Measurements from ENCODE around the gene SNX11. TPM values are rescaled to one million over a fixed set of nuclear protein-coding genes. Genes with fewer than 3 reads are reported as not detected.

The SNX11 gene
- total and polyA plus RNA-seq, 2 donors = 7.3 to 20.7 TPM

- Histone ChIP-seq H3K4me1 (ENCODE audit: insufficient read depth) (no peaks in the 10 kb centered on the region), H3K36me3 (ENCODE audit: insufficient read depth) (peaks cover 2% of the 10 kb centered on the region), H3K27ac (ENCODE audit: low read depth) (no peak overlapping the region), H3K4me3 (ENCODE audit: low read depth, low read length) (no peak overlapping the region)
- no peak for DNase-seq (ENCODE audit: extremely low spot score)
- 70% methylated on average over 4 of the region's 4 CpGs for WGBS
Measured at GRCh38 chr17:48149787-48150463, 42.4 kb downstream of the SNX11 start.

GRCh38 chr17:48150597-48151001 lies 43.0 kb downstream of the SNX11 start:
- H3K36me3 ChIP-seq (ENCODE audit: insufficient read depth) = peaks cover 2% of the 10 kb centered on the region
- no peaks in the 10 kb centered on the region for H3K4me1 ChIP-seq (ENCODE audit: insufficient read depth)
- no peak overlapping the region for H3K4me3 ChIP-seq (ENCODE audit: low read depth, low read length)
- 52% methylated on average over 11 of the region's 11 CpGs for WGBS
- H3K27ac ChIP-seq (ENCODE audit: low read depth) = no peak overlapping the region
- DNase-seq (ENCODE audit: extremely low spot score) = no peak

DNA sequence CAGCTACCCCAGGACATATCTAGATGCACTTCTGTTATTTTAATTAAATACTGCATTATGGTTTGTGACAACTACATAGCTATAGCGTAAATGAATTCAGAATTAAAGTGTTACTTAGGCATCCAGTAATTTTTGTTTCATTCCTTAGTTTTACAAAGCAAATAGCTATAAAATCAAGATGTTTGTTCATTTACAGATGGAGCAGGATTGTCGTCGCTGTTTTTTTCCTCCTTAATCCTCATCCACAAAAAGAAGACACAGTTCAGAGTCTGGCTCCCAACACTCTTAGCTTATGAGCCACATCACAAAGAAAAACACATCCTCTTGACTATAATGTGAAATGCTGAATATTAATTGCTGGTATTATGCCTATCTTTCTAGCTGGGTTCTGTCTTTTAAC lies 43.7 kb downstream of the SNX11 start:
- DNase-seq (ENCODE audit: extremely low spot score) = no peak
- Histone ChIP-seq H3K36me3 (ENCODE audit: insufficient read depth) (peaks cover 2% of the 10 kb centered on the region), H3K4me3 (ENCODE audit: low read depth, low read length) (no peak overlapping the region), H3K27ac (ENCODE audit: low read depth) (no peak overlapping the region), H3K4me1 (ENCODE audit: insufficient read depth) (no peaks in the 10 kb centered on the region)
- WGBS = 61% methylated on average over 3 of the region's 3 CpGs

DNA sequence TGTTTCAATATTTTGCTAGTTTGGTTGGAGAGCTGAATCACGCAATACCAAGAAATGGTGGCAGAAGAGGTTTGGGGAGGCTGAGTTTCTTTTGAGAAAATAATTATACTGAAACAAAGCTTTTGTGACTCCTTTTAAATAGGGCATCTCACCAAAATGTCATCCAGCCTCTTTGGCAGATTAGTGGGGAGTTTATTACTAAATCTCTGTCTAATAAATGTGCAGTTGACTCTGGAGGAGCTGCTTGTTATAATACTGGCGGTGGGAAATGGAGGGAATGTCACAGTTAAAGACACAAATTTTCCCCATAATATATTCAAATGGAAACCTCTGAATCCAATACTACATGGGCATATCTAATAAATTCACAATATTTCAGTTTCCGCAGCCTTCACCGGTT lies 44.7 kb downstream of the SNX11 start:
- H3K4me1 ChIP-seq (ENCODE audit: insufficient read depth) = no peaks in the 10 kb centered on the region
- 57% methylated on average over 4 of the region's 4 CpGs for WGBS
- H3K36me3 ChIP-seq (ENCODE audit: insufficient read depth) = peaks cover 2% of the 10 kb centered on the region
- H3K27ac ChIP-seq (ENCODE audit: low read depth) = no peak overlapping the region
- no peak for DNase-seq (ENCODE audit: extremely low spot score)
- no peak overlapping the region for H3K4me3 ChIP-seq (ENCODE audit: low read depth, low read length)

GRCh38 chr17:48153691-48154358 lies 46.3 kb downstream of the SNX11 start:
- 21% methylated on average over 6 of the region's 6 CpGs for WGBS
- Histone ChIP-seq H3K4me1 (ENCODE audit: insufficient read depth) (no peaks in the 10 kb centered on the region), H3K4me3 (ENCODE audit: low read depth, low read length) (no peak overlapping the region), H3K36me3 (ENCODE audit: insufficient read depth) (no peaks in the 10 kb centered on the region), H3K27ac (ENCODE audit: low read depth) (no peak overlapping the region)
- DNase-seq (ENCODE audit: extremely low spot score) = no peak

GRCh38 chr17:48155889-48156611 lies 48.5 kb downstream of the SNX11 start:
- DNase-seq (ENCODE audit: extremely low spot score) = no peak
- Histone ChIP-seq H3K4me1 (ENCODE audit: insufficient read depth) (no peaks in the 10 kb centered on the region), H3K36me3 (ENCODE audit: insufficient read depth) (no peaks in the 10 kb centered on the region), H3K27ac (ENCODE audit: low read depth) (no peak overlapping the region), H3K4me3 (ENCODE audit: low read depth, low read length) (no peak overlapping the region)
- WGBS = 41% methylated on average over 21 of the region's 21 CpGs

DNA sequence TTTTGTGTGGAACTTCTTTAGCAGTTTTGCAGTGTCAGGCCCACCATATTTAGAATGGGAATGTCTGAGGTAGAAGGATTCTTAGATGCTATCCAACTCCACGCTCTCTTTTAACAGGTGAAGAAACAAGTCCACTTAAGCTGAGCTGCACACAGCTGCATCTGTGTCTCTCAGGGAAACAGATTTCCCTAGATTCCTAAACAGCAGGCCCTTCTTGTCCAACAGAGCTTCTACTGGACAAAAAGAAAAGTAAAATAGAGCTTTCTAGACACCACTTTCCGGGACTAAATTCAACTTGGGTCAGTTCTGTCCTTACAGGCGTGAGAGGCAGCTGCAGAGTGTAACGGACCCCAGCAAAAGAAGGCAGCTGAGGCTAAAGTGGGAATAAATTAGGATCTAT lies 51.7 kb downstream of the SNX11 start:
- Histone ChIP-seq H3K36me3 (ENCODE audit: insufficient read depth) (no peaks in the 10 kb centered on the region), H3K4me1 (ENCODE audit: insufficient read depth) (no peaks in the 10 kb centered on the region), H3K4me3 (ENCODE audit: low read depth, low read length) (no peak overlapping the region), H3K27ac (ENCODE audit: low read depth) (no peak overlapping the region)
- WGBS = 75% methylated on average over 4 of the region's 4 CpGs
- DNase-seq (ENCODE audit: extremely low spot score) = no peak

DNA sequence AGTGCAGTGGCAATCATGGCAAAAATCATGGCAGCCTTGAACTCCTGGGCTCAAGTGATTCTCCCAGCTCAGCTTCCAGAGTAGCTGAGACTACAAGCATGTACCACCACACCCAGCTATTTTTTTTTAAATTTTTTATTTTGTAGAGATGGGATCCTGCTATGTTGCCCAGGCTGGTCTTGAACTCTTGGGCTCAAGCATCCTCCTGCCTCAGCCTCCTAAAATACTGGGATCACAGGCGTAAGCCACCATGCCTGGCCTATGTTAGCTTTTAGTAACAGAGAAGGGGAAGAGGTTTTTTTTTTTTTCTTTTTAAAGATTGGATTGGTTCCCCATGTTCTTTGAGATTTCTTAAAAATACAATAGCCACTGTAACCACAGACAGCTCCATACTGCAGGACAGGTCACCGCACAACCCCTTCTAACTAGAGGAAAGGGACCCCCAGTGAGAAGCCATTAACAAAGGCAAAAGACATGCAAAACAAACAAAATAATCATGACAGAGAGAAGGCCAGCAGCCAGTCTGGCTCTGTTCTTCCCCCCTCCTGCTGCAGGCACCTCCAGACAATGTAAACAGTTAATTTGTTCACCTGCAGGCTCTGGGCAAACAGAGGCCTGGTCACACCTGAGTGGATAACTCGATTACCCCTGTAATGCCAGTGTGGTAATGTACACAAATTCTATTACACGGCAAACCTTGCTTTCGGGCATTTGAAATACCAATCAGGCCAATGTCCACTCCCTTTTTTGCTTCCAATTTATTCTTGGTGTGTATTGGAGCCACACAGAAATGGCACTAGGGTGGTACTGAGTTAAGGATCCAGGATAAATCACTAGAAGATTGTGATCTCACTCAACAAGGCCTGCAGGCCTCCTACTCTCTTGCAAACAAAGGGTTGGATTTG lies 52.9 kb downstream of the SNX11 start:
- no peaks in the 10 kb centered on the region for H3K4me1 ChIP-seq (ENCODE audit: insufficient read depth)
- WGBS = 79% methylated on average over 5 of the region's 5 CpGs
- no peak overlapping the region for H3K27ac ChIP-seq (ENCODE audit: low read depth)
- H3K4me3 ChIP-seq (ENCODE audit: low read depth, low read length) = no peak overlapping the region
- no peak for DNase-seq (ENCODE audit: extremely low spot score)
- H3K36me3 ChIP-seq (ENCODE audit: insufficient read depth) = no peaks in the 10 kb centered on the region

DNA sequence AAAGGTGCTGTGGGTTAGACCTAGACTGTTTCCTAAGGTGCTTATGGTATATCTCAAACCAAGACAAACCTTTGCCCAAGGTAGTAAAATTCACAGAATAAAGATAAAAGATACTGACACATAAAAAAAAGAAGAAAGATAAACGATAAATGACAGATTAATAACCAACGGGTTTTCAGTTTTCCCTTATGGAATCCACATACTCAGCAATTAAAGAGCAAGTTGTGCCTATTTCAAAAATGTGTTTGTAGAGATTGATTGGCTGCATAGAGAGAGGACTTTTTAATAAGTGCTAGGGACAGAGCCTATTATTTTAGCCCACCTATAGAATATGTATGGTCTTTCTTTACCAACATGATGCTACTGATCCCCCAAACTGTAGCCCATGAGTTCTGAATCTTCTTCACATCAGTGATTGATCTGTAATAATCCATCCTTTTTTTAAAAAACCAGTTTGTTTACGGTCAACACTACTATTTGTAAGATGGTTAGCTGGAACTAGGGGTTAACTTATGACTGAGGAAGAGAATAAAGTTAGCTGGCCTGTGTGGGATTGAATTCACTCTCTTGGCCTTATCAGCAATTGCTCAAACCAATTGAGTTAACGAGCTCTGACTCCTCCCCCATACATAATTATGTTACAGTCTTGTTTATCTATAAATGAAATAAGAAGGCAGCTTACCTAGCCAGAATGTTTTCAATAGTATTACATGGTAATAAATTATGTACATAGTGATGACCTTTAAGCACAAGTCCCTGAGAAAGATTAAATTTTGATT lies 53.8 kb downstream of the SNX11 start:
- Histone ChIP-seq H3K27ac (ENCODE audit: low read depth) (no peak overlapping the region), H3K4me3 (ENCODE audit: low read depth, low read length) (no peak overlapping the region), H3K4me1 (ENCODE audit: insufficient read depth) (no peaks in the 10 kb centered on the region), H3K36me3 (ENCODE audit: insufficient read depth) (no peaks in the 10 kb centered on the region)
- 76% methylated on average over 4 of the region's 4 CpGs for WGBS
- DNase-seq (ENCODE audit: extremely low spot score) = no peak

GRCh38 chr17:48162306-48162934 lies 54.9 kb downstream of the SNX11 start:
- H3K4me1 ChIP-seq (ENCODE audit: insufficient read depth) = no peaks in the 10 kb centered on the region
- H3K27ac ChIP-seq (ENCODE audit: low read depth) = no peak overlapping the region
- no peak for DNase-seq (ENCODE audit: extremely low spot score)
- no peaks in the 10 kb centered on the region for H3K36me3 ChIP-seq (ENCODE audit: insufficient read depth)
- 82% methylated on average over 5 of the region's 5 CpGs for WGBS
- no peak overlapping the region for H3K4me3 ChIP-seq (ENCODE audit: low read depth, low read length)

GRCh38 chr17:48162946-48163506 lies 55.5 kb downstream of the SNX11 start:
- H3K36me3 ChIP-seq (ENCODE audit: insufficient read depth) = no peaks in the 10 kb centered on the region
- no peak for DNase-seq (ENCODE audit: extremely low spot score)
- no peak overlapping the region for H3K4me3 ChIP-seq (ENCODE audit: low read depth, low read length)
- no peaks in the 10 kb centered on the region for H3K4me1 ChIP-seq (ENCODE audit: insufficient read depth)
- H3K27ac ChIP-seq (ENCODE audit: low read depth) = no peak overlapping the region
- 49% methylated on average over 5 of the region's 5 CpGs for WGBS

DNA sequence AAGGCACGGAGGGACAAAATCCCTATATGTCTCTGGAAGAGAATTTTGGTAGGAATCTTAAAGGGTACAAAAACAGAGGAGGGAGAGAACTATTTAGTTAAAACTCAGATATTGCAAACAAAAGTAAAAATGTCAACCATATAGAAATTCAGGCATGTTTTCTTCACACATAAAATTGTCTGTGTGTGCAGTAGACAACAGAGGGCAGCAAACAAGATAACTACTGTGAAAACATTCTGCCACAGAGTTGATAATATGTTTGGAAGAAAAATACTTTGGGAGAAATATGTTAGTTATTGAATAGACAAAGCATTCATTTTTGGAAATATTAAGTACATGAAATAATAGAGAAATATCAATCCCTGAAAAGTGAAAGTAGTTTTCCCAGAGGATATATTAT lies 56.2 kb downstream of the SNX11 start:
- H3K27ac ChIP-seq (ENCODE audit: low read depth) = no peak overlapping the region
- 88% methylated on average over 1 of the region's 1 CpG for WGBS

More for the DNA sequence above, 56.2 kb downstream of the SNX11 start:
- H3K4me3 ChIP-seq (ENCODE audit: low read depth, low read length) = no peak overlapping the region
- no peaks in the 10 kb centered on the region for H3K4me1 ChIP-seq (ENCODE audit: insufficient read depth)
- DNase-seq (ENCODE audit: extremely low spot score) = no peak
- H3K36me3 ChIP-seq (ENCODE audit: insufficient read depth) = no peaks in the 10 kb centered on the region
